IPS-18c (cell line): ENCODE data around the gene GMDS.

Experiments used
- H3K4me3 ChIP-seq: 2 replicates; pipeline ENCODE4 v1.7.0; 2013; ENCODE audit warnings: low read depth, mild to moderate bottlenecking, low read length, moderate library complexity; ENCODE audit not compliant: insufficient read depth
- H3K9me3 ChIP-seq: one replicate; pipeline ENCODE4 v1.6.1; 2013; ENCODE audit warnings: mild to moderate bottlenecking, low read length, moderate library complexity; ENCODE audit not compliant: control insufficient read depth, insufficient read depth

GMDS gene

GRCh38 chr6:2166717-2167116, 78.7 kb downstream of the GMDS start:
- H3K9me3 ChIP-seq: peaks cover 5% of the 10 kb centered on the region
- no peak overlapping the region for H3K4me3 ChIP-seq

GRCh38 chr6:2165286-2165685, 80.1 kb downstream of the GMDS start:
- H3K9me3 ChIP-seq: peaks cover 5% of the 10 kb centered on the region
- no peak overlapping the region for H3K4me3 ChIP-seq

GRCh38 chr6:2164481-2164880, 80.9 kb downstream of the GMDS start:
- Histone ChIP-seq H3K4me3 (no peak overlapping the region), H3K9me3 (peaks cover 5% of the 10 kb centered on the region)

- Histone ChIP-seq H3K9me3 (peaks cover 3% of the 10 kb centered on the region), H3K4me3 (no peak overlapping the region)
These were observed 83.3 kb downstream of the GMDS start for GRCh38 chr6:2162079-2162445.

- no peak overlapping the region for H3K4me3 ChIP-seq
- no peaks in the 10 kb centered on the region for H3K9me3 ChIP-seq
These were observed 86.7 kb downstream of the GMDS start for GRCh38 chr6:2158596-2159271.

GRCh38 chr6:2157441-2158127, 87.8 kb downstream of the GMDS start:
- H3K9me3 ChIP-seq: no peaks in the 10 kb centered on the region
- no peak overlapping the region for H3K4me3 ChIP-seq

- no peak overlapping the region for H3K4me3 ChIP-seq
- no peaks in the 10 kb centered on the region for H3K9me3 ChIP-seq
These were observed 90.2 kb downstream of the GMDS start for GRCh38 chr6:2155206-2155605.

- Histone ChIP-seq H3K4me3 (no peak overlapping the region), H3K9me3 (no peaks in the 10 kb centered on the region)
These were observed 95.9 kb downstream of the GMDS start for GRCh38 chr6:2149361-2150006.

- no peak overlapping the region for H3K4me3 ChIP-seq
- H3K9me3 ChIP-seq: no peaks in the 10 kb centered on the region
These were observed 96.7 kb downstream of the GMDS start for GRCh38 chr6:2148748-2149147.

- no peak overlapping the region for H3K4me3 ChIP-seq
- no peaks in the 10 kb centered on the region for H3K9me3 ChIP-seq
These were observed 97.5 kb downstream of the GMDS start for GRCh38 chr6:2147766-2148448.

GRCh38 chr6:2147261-2147660, 98.1 kb downstream of the GMDS start:
- no peak overlapping the region for H3K4me3 ChIP-seq

GRCh38 chr6:2144210-2144609, 101.2 kb downstream of the GMDS start:
- Histone ChIP-seq H3K4me3 (no peak overlapping the region), H3K9me3 (no peaks in the 10 kb centered on the region)

More at GRCh38 chr6:2147261-2147660, 98.1 kb downstream of the GMDS start:
- H3K9me3 ChIP-seq: no peaks in the 10 kb centered on the region

- no peak overlapping the region for H3K4me3 ChIP-seq
- H3K9me3 ChIP-seq: no peaks in the 10 kb centered on the region
These were observed 103.6 kb downstream of the GMDS start for GRCh38 chr6:2141644-2142290.

GRCh38 chr6:2140438-2141128, 104.8 kb downstream of the GMDS start:
- no peaks in the 10 kb centered on the region for H3K9me3 ChIP-seq
- no peak overlapping the region for H3K4me3 ChIP-seq

GRCh38 chr6:2135401-2135800, 110.0 kb downstream of the GMDS start:
- Histone ChIP-seq H3K9me3 (no peaks in the 10 kb centered on the region), H3K4me3 (no peak overlapping the region)

- H3K9me3 ChIP-seq: no peaks in the 10 kb centered on the region
- H3K4me3 ChIP-seq: no peak overlapping the region
These were observed 110.9 kb downstream of the GMDS start for GRCh38 chr6:2134554-2134953.
